Keratinocyte (primary cell): ENCODE results near the gene NPAS3. TPM values are rescaled to one million over a fixed set of nuclear protein-coding genes. Genes with fewer than 3 reads are reported as not detected.

Experiments used
- DNase-seq: peaks from one replicate; pipeline ENCODE4 v3.0.0-alpha.2; 2011; ENCODE audit warnings: low read depth, missing footprints, low spot score
- FAIRE-seq: peaks from 2 replicates; lab custom pipeline; 2011; peaks lifted over from hg19 to GRCh38; lab: Jason Lieb, UNC
- H2AFZ ChIP-seq: 2 replicates; pipeline ENCODE4 v1.6.0; 2012; ENCODE audit warnings: low read length, control low read depth, inconsistent platforms; ENCODE audit not compliant: control insufficient read depth
- H3K27ac ChIP-seq: 2 replicates; pipeline ENCODE4 v1.5.1; 2011; ENCODE audit warnings: low read length; ENCODE audit not compliant: control insufficient read depth, insufficient read depth
- H3K27me3 ChIP-seq: 3 replicates; pipeline ENCODE4 v1.6.0; 2011; ENCODE audit warnings: low read length; ENCODE audit not compliant: control insufficient read depth, insufficient read depth; ENCODE audit errors: extremely low read depth
- H3K36me3 ChIP-seq, 2 experiments: 2 replicates in 1 of 2; 3 replicates in 1 of 2; pipeline ENCODE4 v1.5.1; 2011; ENCODE audit warnings: low read length in 2 of 2, mild to moderate bottlenecking in 1 of 2; ENCODE audit not compliant: control insufficient read depth in 2 of 2, insufficient read depth in 2 of 2; ENCODE audit errors: extremely low read depth in 1 of 2
- H3K4me1 ChIP-seq: 3 replicates; pipeline ENCODE4 v1.5.1; 2011; ENCODE audit warnings: low read length; ENCODE audit not compliant: control insufficient read depth, insufficient read depth; ENCODE audit errors: extremely low read depth
- H3K4me2 ChIP-seq: 3 replicates; pipeline ENCODE4 v1.6.0; 2011; ENCODE audit warnings: low read depth, low read length; ENCODE audit not compliant: control insufficient read depth, insufficient read depth; ENCODE audit errors: extremely low read depth
- H3K4me3 ChIP-seq, 3 experiments: fragments of 200-600 bp in 1 of 3; sonication (generic) in 1 of 3; 2 replicates in 2 of 3; 3 replicates in 1 of 3; pipeline ENCODE4 v1.5.1; 2011 to 2016; ENCODE audit warnings: low read length in 3 of 3, mild to moderate bottlenecking in 3 of 3, control low read depth in 2 of 3, inconsistent platforms in 1 of 3, low read depth in 1 of 3, mixed read lengths in 1 of 3, mixed run types in 1 of 3, moderate library complexity in 1 of 3; ENCODE audit not compliant: control insufficient read depth in 2 of 3, insufficient read depth in 2 of 3; ENCODE audit errors: extremely low read depth in 1 of 3
- H3K79me2 ChIP-seq: 2 replicates; pipeline ENCODE4 v1.6.0; 2012; ENCODE audit warnings: low read length; ENCODE audit not compliant: control insufficient read depth, insufficient read depth
- H3K9ac ChIP-seq: 3 replicates; pipeline ENCODE4 v1.6.0; 2011; ENCODE audit warnings: low read length; ENCODE audit not compliant: control insufficient read depth, insufficient read depth; ENCODE audit errors: extremely low read depth
- H3K9me1 ChIP-seq: 3 replicates; pipeline ENCODE4 v1.6.0; 2011; ENCODE audit warnings: low read length; ENCODE audit not compliant: control insufficient read depth, insufficient read depth; ENCODE audit errors: extremely low read depth
- H3K9me3 ChIP-seq: 2 replicates; pipeline ENCODE4 v1.5.1; 2012; ENCODE audit warnings: low read depth, low read length; ENCODE audit not compliant: control insufficient read depth
- H4K20me1 ChIP-seq: 3 replicates; pipeline ENCODE4 v1.6.0; 2011; ENCODE audit warnings: low read length; ENCODE audit not compliant: control insufficient read depth, insufficient read depth; ENCODE audit errors: extremely low read depth
- EZH2 ChIP-seq: IDR thresholded peaks from one replicate; pipeline ENCODE4 v1.6.1; 2012; ENCODE audit warnings: inconsistent platforms, mild to moderate bottlenecking, low read length, moderate library complexity
- dilution Hi-C: fragments of 300-500 bp; cut with MboI; formaldehyde crosslinking; loops from one replicate; pipeline ENCODE4 v1.7.0; 2020; ENCODE audit warnings: low sequenced_read_pairs; ENCODE audit not compliant: extremely low pct_ligation_motif_present
- polyA plus RNA-seq, 5 experiments: library from polyadenylated mRNA; depleted of rRNA in 3 of 5; stranded (reverse) in 3 of 5; stranded (forward) in 1 of 5; unstranded in 1 of 5; fragments of >200 nt; gene quantifications; 1 replicate in 1 of 5; 2 replicates in 3 of 5; 3 replicates in 1 of 5; pipeline versions ENCODE4 v1.2.1 to v1.2.3, GENCODE V29; 2011 to 2012; ENCODE audit warnings: missing spikeins in 2 of 5, low read depth in 1 of 5, low replicate concordance in 1 of 5
- TF ChIP-seq, protein P1 (sequence below), 3 experiments: IDR thresholded peaks in 1 of 3; conservative IDR thresholded peaks in 1 of 3; optimal IDR thresholded peaks in 1 of 3; 2 replicates in 2 of 3; 3 replicates in 1 of 3; pipeline versions ENCODE3 to v1.5.1; 2011; ENCODE audit warnings: low read length in 3 of 3, mild to moderate bottlenecking in 3 of 3, moderate library complexity in 2 of 3, control low read depth in 1 of 3, inconsistent platforms in 1 of 3; ENCODE audit not compliant: insufficient read depth in 2 of 3; ENCODE audit errors: extremely low read depth in 1 of 3

NPAS3 gene
- polyA plus RNA-seq, 1 donor (not counting 4 experiments of a cell fraction or from before 2014, with no cell fraction given), result 0.07 TPM

GRCh38 chr14:32897698-32898064, 41.0 kb upstream of the NPAS3 start:
- FAIRE-seq, result no peak
- TF ChIP-seq, protein P1, sequence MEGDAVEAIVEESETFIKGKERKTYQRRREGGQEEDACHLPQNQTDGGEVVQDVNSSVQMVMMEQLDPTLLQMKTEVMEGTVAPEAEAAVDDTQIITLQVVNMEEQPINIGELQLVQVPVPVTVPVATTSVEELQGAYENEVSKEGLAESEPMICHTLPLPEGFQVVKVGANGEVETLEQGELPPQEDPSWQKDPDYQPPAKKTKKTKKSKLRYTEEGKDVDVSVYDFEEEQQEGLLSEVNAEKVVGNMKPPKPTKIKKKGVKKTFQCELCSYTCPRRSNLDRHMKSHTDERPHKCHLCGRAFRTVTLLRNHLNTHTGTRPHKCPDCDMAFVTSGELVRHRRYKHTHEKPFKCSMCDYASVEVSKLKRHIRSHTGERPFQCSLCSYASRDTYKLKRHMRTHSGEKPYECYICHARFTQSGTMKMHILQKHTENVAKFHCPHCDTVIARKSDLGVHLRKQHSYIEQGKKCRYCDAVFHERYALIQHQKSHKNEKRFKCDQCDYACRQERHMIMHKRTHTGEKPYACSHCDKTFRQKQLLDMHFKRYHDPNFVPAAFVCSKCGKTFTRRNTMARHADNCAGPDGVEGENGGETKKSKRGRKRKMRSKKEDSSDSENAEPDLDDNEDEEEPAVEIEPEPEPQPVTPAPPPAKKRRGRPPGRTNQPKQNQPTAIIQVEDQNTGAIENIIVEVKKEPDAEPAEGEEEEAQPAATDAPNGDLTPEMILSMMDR (optimal IDR thresholded peaks at IDR 0.05 in 1 of 3, IDR thresholded peaks at IDR 0.05 in 1 of 3, conservative IDR thresholded peaks at IDR 0.05 in 1 of 3; ENCODE audit: extremely low read depth in 1 of 3, insufficient read depth in 2 of 3, low read length in 3 of 3), result no peak
- no peak for TF ChIP-seq EZH2
- H2AFZ ChIP-seq, result no peak overlapping the region
- H3K9ac ChIP-seq, result no peak overlapping the region
- H3K4me3 ChIP-seq, result no peak overlapping the region
- H3K27ac ChIP-seq, result no peak overlapping the region
- H4K20me1 ChIP-seq, result no peaks in the 10 kb centered on the region
- H3K9me1 ChIP-seq, result no peaks in the 10 kb centered on the region
- no peaks in the 10 kb centered on the region for H3K27me3 ChIP-seq
- no peak for DNase-seq
- no peaks in the 10 kb centered on the region for H3K9me3 ChIP-seq
- dilution Hi-C loops, result no loop called here
- no peaks in the 10 kb centered on the region for H3K4me1 ChIP-seq
- no peak overlapping the region for H3K4me2 ChIP-seq
- no peaks in the 10 kb centered on the region for H3K79me2 ChIP-seq
- no peaks in the 10 kb centered on the region for H3K36me3 ChIP-seq

- no peak for TF ChIP-seq EZH2
- TF ChIP-seq, protein P1 (optimal IDR thresholded peaks at IDR 0.05 in 1 of 3, IDR thresholded peaks at IDR 0.05 in 1 of 3, conservative IDR thresholded peaks at IDR 0.05 in 1 of 3; ENCODE audit: extremely low read depth in 1 of 3, insufficient read depth in 2 of 3, low read length in 3 of 3), result no peak
- Histone ChIP-seq H3K4me3 (no peak overlapping the region), H3K27ac (no peak overlapping the region), H2AFZ (no peak overlapping the region), H3K36me3 (no peaks in the 10 kb centered on the region), H4K20me1 (no peaks in the 10 kb centered on the region), H3K9me3 (no peaks in the 10 kb centered on the region), H3K27me3 (no peaks in the 10 kb centered on the region), H3K4me2 (no peak overlapping the region), H3K4me1 (no peaks in the 10 kb centered on the region), H3K79me2 (no peaks in the 10 kb centered on the region), H3K9ac (no peak overlapping the region), H3K9me1 (no peaks in the 10 kb centered on the region)
- dilution Hi-C loops, result no loop called here
- FAIRE-seq, result no peak
- DNase-seq, result no peak
These were observed 39.8 kb upstream of the NPAS3 start for GRCh38 chr14:32898876-32899275.
